ENCODE data around the gene SCYL1. TPM values are rescaled to one million over a fixed set of nuclear protein-coding genes. Genes with fewer than 3 reads are reported as not detected.

SCYL1 gene
- total RNA-seq, 2 donors from 2014 or later: 62.9 to 67.4 TPM

GRCh38 chr11:65577756-65578109 is 52.9 kb downstream of the SCYL1 start:
- Histone ChIP-seq H3K4me3 (ENCODE audit: low read length) (no peak overlapping the region), H3K9ac (ENCODE audit: extremely low read depth, low read length, poor library complexity, severe bottlenecking) (no peak overlapping the region), H3K4me1 (ENCODE audit: control insufficient read depth, insufficient read depth, low read length) (peaks cover 2% of the 10 kb centered on the region), H3K9me3 (ENCODE audit: control insufficient read depth, low read length) (no peaks in the 10 kb centered on the region), H3K27me3 (ENCODE audit: control insufficient read depth, insufficient read depth, low read length, poor library complexity, severe bottlenecking) (peaks cover 37% of the 10 kb centered on the region), H3K27ac (ENCODE audit: low read depth, low read length) (no peak overlapping the region), H3K36me3 (ENCODE audit: control insufficient read depth, insufficient read depth, low read length) (no peaks in the 10 kb centered on the region)
- WGBS, 2 experiments (ENCODE audit: insufficient coverage in 1 of 2, insufficient read length in 1 of 2): 80 to 95% methylated on average over 4 to 8 of the region's 8 CpGs
- no peak for TF ChIP-seq CTCF (conservative IDR thresholded peaks at IDR 0.05)
- Mint-ChIP-seq H3K27ac (no peak overlapping the region), H3K4me3 (no peak overlapping the region), H3K4me1 (peaks cover 18% of the 10 kb centered on the region), H3K27me3 (ENCODE audit: insufficient read depth) (peaks cover 74% of the 10 kb centered on the region), H3K9me3 (no peaks in the 10 kb centered on the region), H3K36me3 (ENCODE audit: low read depth) (peaks cover 4% of the 10 kb centered on the region)
- no peak for DNase-seq

GRCh38 chr11:65578134-65578533 is 53.3 kb downstream of the SCYL1 start:
- Mint-ChIP-seq H3K4me1 (peaks cover 18% of the 10 kb centered on the region), H3K36me3 (ENCODE audit: low read depth) (peaks cover 4% of the 10 kb centered on the region), H3K27me3 (ENCODE audit: insufficient read depth) (peaks cover 78% of the 10 kb centered on the region), H3K9me3 (no peaks in the 10 kb centered on the region), H3K27ac (no peak overlapping the region), H3K4me3 (no peak overlapping the region)
- no peak for TF ChIP-seq CTCF (conservative IDR thresholded peaks at IDR 0.05)
- Histone ChIP-seq H3K36me3 (ENCODE audit: control insufficient read depth, insufficient read depth, low read length) (no peaks in the 10 kb centered on the region), H3K27me3 (ENCODE audit: control insufficient read depth, insufficient read depth, low read length, poor library complexity, severe bottlenecking) (peaks cover 41% of the 10 kb centered on the region), H3K4me3 (ENCODE audit: low read length) (no peak overlapping the region), H3K27ac (ENCODE audit: low read depth, low read length) (no peak overlapping the region), H3K9ac (ENCODE audit: extremely low read depth, low read length, poor library complexity, severe bottlenecking) (no peak overlapping the region), H3K9me3 (ENCODE audit: control insufficient read depth, low read length) (no peaks in the 10 kb centered on the region), H3K4me1 (ENCODE audit: control insufficient read depth, insufficient read depth, low read length) (peaks cover 2% of the 10 kb centered on the region)
- no peak for DNase-seq
- 89 to 95% methylated on average over 3 to 7 of the region's 7 CpGs for WGBS, 2 experiments (ENCODE audit: insufficient coverage in 1 of 2, insufficient read length in 1 of 2)

GRCh38 chr11:65578667-65579066 is 53.8 kb downstream of the SCYL1 start:
- H3K27me3 ChIP-seq (ENCODE audit: control insufficient read depth, insufficient read depth, low read length, poor library complexity, severe bottlenecking): peaks cover 46% of the 10 kb centered on the region
- Mint-ChIP-seq H3K27me3 (ENCODE audit: insufficient read depth) (peaks cover 84% of the 10 kb centered on the region), H3K27ac (no peak overlapping the region), H3K4me1 (peaks cover 18% of the 10 kb centered on the region), H3K36me3 (ENCODE audit: low read depth) (peaks cover 3% of the 10 kb centered on the region), H3K9me3 (no peaks in the 10 kb centered on the region), H3K4me3 (no peak overlapping the region)
- no peak for DNase-seq
- WGBS, 2 experiments (ENCODE audit: insufficient coverage in 1 of 2, insufficient read length in 1 of 2): 89 to 91% methylated on average over 3 of the region's 3 CpGs
- TF ChIP-seq CTCF (conservative IDR thresholded peaks at IDR 0.05): no peak
- H3K27ac ChIP-seq (ENCODE audit: low read depth, low read length): no peak overlapping the region
- H3K9ac ChIP-seq (ENCODE audit: extremely low read depth, low read length, poor library complexity, severe bottlenecking): no peak overlapping the region
- peaks cover 2% of the 10 kb centered on the region for H3K4me1 ChIP-seq (ENCODE audit: control insufficient read depth, insufficient read depth, low read length)
- H3K36me3 ChIP-seq (ENCODE audit: control insufficient read depth, insufficient read depth, low read length): no peaks in the 10 kb centered on the region
- no peak overlapping the region for H3K4me3 ChIP-seq (ENCODE audit: low read length)
- H3K9me3 ChIP-seq (ENCODE audit: control insufficient read depth, low read length): no peaks in the 10 kb centered on the region
